Duodenal mucosa (tissue), 2 donors: Measurements from ENCODE around the gene IQUB.
"Not testable (repeated sequence)": the region's sequence is repeated elsewhere in the genome, so short reads cannot be mapped to it uniquely, and the experiment has no call there.

Experiments
- H3K27ac ChIP-seq: one replicate; pipeline ENCODE4 v1.7.0; 2013; ENCODE audit warnings: low read depth, low read length
- H3K27me3 ChIP-seq, 2 donors: one replicate each; pipeline ENCODE4 v1.7.0; 2013; ENCODE audit warnings: low read length in 2 of 2, control low read depth in 1 of 2; ENCODE audit not compliant: insufficient read depth in 2 of 2, control insufficient read depth in 1 of 2
- H3K36me3 ChIP-seq, 2 donors: one replicate each; pipeline ENCODE4 v1.7.0; 2013; ENCODE audit warnings: low read length in 2 of 2, control low read depth in 1 of 2; ENCODE audit not compliant: insufficient read depth in 2 of 2, control insufficient read depth in 1 of 2
- H3K4me1 ChIP-seq, 2 donors: one replicate each; pipeline ENCODE4 v1.7.0; 2013; ENCODE audit warnings: low read length in 2 of 2, control low read depth in 1 of 2; ENCODE audit not compliant: insufficient read depth in 2 of 2, control insufficient read depth in 1 of 2
- H3K4me3 ChIP-seq, 2 donors: one replicate each; pipeline ENCODE4 v1.7.0; 2013; ENCODE audit warnings: low read length in 2 of 2, low read depth in 1 of 2
- H3K9ac ChIP-seq, 2 donors: one replicate each; pipeline ENCODE4 v1.7.0; 2013; ENCODE audit warnings: low read length in 2 of 2, low read depth in 1 of 2
- H3K9me3 ChIP-seq, 2 donors: one replicate each; pipeline ENCODE4 v1.7.0; 2013; ENCODE audit warnings: low read length in 2 of 2, control low read depth in 1 of 2; ENCODE audit not compliant: control insufficient read depth in 1 of 2

Gene IQUB

DNA sequence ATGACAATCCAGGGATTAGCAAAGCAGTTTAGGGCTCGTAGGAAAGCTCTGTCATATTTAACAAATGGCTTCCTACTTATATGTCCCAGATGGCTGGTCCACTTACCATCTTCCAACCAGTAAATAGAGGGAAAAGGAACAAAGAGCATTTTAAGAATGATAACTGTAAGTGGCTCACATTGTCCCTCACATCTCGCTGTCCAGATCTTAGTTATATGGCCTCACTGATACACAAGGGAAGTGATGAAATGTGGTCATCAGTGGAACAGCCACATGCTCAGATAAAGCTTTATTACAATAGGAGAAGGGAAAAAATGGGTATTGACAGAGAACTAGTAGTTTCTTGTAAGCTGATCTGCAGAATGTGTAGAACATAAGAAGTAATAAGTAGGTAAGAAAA, 35.8 kb downstream of the IQUB start:
- Histone ChIP-seq H3K36me3 (no peaks in the 10 kb centered on the region), H3K9me3 (no peaks in the 10 kb centered on the region), H3K27ac (no peak overlapping the region), H3K4me1 (no peaks in the 10 kb centered on the region), H3K4me3 (no peak overlapping the region), H3K27me3 (peaks cover 4 to 5% of the 10 kb centered on the region in 2 donors), H3K9ac (no peak overlapping the region)

DNA sequence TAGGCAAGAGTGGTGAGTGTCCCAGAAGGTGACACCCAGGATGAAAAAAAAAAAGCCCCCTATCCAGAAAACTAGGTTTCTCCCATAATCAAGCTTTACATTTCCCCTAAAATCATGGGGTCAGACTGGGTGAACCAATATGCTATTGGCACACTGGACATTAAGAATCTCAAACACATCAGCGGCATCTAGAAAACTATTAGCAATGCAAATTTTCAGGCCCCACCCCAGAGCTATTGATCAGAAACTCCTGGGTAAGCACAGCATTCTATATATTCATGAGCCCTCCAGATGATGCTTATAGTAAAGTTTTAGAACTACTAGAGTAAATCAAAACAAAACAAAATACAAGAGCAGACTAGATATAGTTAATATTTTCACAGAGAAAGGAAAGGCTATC, 36.4 kb downstream of the IQUB start:
- Histone ChIP-seq H3K9ac (no peak overlapping the region), H3K27ac (no peak overlapping the region), H3K4me1 (no peaks in the 10 kb centered on the region), H3K36me3 (no peaks in the 10 kb centered on the region), H3K27me3 (peaks cover 4 to 5% of the 10 kb centered on the region in 2 donors), H3K9me3 (no peaks in the 10 kb centered on the region), H3K4me3 (no peak overlapping the region)

DNA sequence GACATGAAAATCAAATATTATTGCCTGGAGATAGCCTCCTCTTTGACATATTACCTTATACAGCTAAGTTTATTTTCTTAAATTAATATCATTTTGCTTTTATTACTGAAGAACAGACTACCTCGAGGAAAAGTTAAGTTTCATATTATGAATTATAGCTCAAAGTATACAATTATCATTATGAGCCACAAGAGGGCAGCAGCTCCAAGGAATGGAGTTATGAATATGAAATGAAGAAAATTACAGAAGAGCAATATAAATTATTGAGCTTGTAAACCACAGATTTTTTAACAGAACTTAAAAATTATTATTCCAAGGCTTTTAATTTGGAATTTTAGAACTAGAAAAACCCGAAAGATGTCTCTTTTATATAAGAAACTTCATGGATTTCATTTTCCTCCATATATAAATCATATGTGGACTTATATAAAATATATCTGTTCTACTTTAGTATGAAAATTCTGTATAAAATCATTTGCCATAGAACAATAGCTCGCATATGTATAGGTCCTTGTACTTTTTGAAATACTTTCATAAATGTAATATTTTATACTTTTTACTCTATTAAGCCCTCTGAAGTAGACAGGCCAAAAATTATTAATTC, 40.1 kb downstream of the IQUB start:
- H3K27ac ChIP-seq, result no peak overlapping the region
- no peak overlapping the region for H3K9ac ChIP-seq
- H3K4me1 ChIP-seq, result no peaks in the 10 kb centered on the region
- no peaks in the 10 kb centered on the region for H3K9me3 ChIP-seq
- H3K36me3 ChIP-seq, result no peaks in the 10 kb centered on the region
- no peak overlapping the region for H3K4me3 ChIP-seq
- H3K27me3 ChIP-seq, result peaks cover 4 to 5% of the 10 kb centered on the region in 2 donors

DNA sequence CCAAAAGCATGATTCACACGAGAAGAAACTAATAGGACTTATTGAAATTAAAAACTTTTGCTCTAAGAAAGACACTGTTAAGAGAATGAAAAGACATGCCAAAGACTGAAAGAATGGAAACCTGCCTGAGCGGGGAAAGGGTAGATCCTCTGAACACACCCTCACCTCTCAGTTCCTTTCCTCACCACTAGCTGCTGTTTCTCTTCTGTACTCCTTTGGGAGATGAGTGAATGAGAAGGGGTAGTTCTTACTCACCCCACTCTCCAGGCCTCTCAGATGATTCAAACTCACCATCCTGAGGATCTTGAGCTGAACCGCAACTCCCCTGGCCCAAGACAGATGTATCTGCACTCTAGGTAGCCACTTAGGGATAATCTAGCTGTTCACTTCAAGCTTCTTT, 41.9 kb downstream of the IQUB start:
- Histone ChIP-seq H3K27ac (no peak overlapping the region), H3K9ac (no peak overlapping the region), H3K36me3 (no peaks in the 10 kb centered on the region), H3K27me3 (peaks cover 0 to 5% of the 10 kb centered on the region in 2 donors), H3K9me3 (no peaks in the 10 kb centered on the region), H3K4me3 (no peak overlapping the region), H3K4me1 (no peaks in the 10 kb centered on the region)

DNA sequence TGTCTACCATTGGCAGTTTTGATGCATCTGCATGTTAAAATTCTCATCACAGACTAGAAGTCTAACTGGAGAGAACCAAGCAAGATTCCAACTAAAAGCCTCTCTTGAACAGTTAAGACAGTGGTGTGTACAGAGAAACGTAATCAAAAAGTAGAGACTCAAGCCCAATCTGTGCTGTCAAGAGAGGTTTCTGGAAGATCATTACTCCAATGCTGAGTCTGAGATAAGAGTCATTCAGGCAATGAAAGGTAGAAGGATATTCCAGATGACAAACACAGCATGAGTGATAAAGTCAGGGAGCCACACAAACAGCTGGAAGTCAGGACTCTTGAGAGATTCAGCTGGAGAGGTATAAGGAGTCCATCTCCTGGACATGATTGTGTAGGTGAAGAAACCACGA, 48.7 kb downstream of the IQUB start:
- Histone ChIP-seq H3K27ac (no peak overlapping the region), H3K4me1 (no peaks in the 10 kb centered on the region), H3K9ac (no peak overlapping the region), H3K4me3 (no peak overlapping the region), H3K27me3 (no peaks in the 10 kb centered on the region), H3K36me3 (no peaks in the 10 kb centered on the region), H3K9me3 (no peaks in the 10 kb centered on the region)

DNA sequence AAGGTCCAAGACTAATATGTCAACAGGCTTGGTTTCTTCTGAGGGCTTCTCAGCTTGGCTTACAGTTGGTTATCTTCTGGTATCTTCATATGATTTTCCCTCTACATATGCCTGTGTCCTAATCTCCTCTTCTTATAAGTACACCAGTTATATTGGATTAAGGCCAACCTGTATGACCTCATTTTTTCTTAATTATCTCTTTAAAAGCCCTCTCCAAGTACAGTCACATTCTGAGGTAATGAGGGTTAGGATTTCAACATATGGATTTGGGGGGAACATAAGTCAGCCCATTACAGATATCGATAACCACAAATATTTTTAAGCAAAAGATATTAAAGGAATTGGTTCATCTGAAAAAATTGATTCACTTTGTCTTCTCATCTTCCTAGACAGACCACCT, 49.2 kb downstream of the IQUB start:
- Histone ChIP-seq H3K36me3 (no peaks in the 10 kb centered on the region), H3K4me3 (no peak overlapping the region), H3K9me3 (no peaks in the 10 kb centered on the region), H3K27ac (no peak overlapping the region), H3K27me3 (no peaks in the 10 kb centered on the region), H3K4me1 (no peaks in the 10 kb centered on the region), H3K9ac (no peak overlapping the region)

DNA sequence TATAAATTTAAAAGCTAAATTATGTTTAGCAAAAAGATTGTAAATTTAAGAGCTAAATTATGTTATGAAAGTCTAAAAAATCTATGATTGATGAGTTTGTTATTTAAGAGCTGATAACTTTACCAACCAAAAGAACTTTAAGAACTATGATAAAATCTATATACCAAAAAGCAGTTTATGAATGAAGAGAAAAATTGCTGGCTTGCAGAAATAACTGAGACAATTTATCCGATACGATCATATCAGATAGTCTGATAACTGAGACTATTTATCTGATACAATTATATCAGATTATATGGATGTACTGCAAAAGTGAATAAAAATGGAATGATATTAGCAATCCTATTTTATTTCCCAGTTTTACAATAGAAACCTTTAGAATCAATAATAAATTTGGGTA, 50.2 kb downstream of the IQUB start:
- no peaks in the 10 kb centered on the region for H3K9me3 ChIP-seq
- no peak overlapping the region for H3K27ac ChIP-seq
- H3K36me3 ChIP-seq, result no peaks in the 10 kb centered on the region
- no peaks in the 10 kb centered on the region for H3K4me1 ChIP-seq
- no peak overlapping the region for H3K4me3 ChIP-seq
- H3K27me3 ChIP-seq, result no peaks in the 10 kb centered on the region
- H3K9ac ChIP-seq, result no peak overlapping the region

DNA sequence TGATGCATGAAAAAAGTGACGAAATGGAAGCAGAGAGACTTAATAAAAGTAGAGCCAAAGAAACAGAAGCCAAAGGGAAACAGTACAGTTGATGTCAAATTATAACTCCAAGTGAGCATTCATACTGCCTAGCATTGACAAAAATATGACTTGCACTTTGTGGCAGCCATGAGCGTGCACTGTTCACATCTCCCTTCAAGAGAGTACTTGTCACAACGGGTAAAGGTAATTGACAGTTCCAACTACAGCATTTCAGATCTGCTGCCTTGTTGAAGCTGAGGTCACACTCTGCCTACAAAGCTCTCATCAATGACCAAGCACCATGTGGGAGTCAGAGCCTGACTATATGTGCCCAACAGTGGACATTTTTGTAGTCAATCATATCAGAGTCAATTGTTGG, 54.3 kb downstream of the IQUB start:
- Histone ChIP-seq H3K9me3 (no peaks in the 10 kb centered on the region), H3K36me3 (no peaks in the 10 kb centered on the region), H3K4me3 (no peak overlapping the region), H3K27ac (no peak overlapping the region), H3K27me3 (no peaks in the 10 kb centered on the region), H3K4me1 (no peaks in the 10 kb centered on the region), H3K9ac (no peak overlapping the region)

DNA sequence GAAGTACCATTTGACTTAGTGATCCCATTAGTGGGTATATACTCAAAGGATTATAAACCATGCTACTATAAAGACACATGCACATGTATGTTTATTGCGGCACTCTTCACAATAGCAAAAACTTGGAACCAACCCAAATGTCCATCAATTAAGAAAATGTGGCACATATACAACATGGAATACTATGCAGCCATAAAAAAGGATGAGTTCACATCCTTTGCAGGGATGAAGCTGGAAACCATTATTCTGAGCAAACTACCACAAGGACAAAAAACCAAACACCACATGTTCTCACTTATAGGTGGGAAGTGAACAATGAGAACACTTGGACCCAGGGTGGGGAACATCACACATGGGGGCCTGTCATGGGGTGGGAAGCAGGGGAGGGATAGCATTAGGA, 56.3 kb downstream of the IQUB start:
- H3K4me3 ChIP-seq, H3K36me3 ChIP-seq, H3K9ac ChIP-seq, H3K4me1 ChIP-seq, H3K27me3 ChIP-seq, H3K27ac ChIP-seq, H3K9me3 ChIP-seq: not testable (repeated sequence)

DNA sequence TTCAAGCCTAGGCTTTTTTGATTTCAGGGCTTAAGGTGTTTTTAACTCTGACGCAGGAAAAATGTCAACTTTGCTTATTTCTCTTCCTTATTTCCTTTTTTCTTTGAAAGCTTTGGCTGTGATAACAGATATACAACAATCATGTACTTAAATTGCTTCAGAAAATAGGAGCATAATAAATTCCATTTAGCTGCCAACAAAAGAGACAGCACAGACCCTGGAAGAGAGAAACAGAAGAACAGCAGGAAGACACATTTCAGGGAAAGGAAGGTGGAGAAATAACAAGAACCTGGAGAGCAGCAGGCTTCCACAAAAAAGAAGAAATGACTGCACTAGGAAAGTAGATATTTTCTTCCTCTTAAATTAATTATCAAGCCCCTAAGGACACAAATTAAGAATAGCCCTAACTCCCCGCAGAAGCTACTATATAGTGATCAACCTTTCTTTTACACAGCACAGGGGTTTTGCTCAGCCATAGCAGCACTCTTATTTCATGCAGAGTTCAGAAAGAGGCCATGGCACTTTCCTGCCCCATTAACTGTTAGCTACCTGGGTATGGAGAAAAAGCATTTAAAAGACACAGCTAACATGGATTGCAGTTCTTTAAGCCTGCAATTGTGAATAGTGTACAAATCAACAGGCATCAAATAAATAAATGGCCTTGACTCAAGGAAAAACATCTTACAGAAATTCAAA, 61.5 kb downstream of the IQUB start:
- Histone ChIP-seq H3K9me3 (no peaks in the 10 kb centered on the region), H3K4me3 (no peak overlapping the region), H3K36me3 (no peaks in the 10 kb centered on the region), H3K9ac (no peak overlapping the region), H3K27ac (no peak overlapping the region), H3K4me1 (no peaks in the 10 kb centered on the region), H3K27me3 (no peaks in the 10 kb centered on the region)
